Psoas muscle (tissue), 8 donors: ENCODE data around the gene TAS2R16. TPM values are rescaled to one million over a fixed set of nuclear protein-coding genes. Genes with fewer than 3 reads are reported as not detected.

Source experiments
- ATAC-seq, 4 donors: fragments of 200-7000 bp; cut with Tn5 transposase; one replicate each; pipeline ENCODE4 v1.9.1; 2020; ENCODE audit warnings: moderate library complexity in 3 of 4, mild to moderate bottlenecking in 2 of 4
- DNase-seq, 2 donors: peaks; one replicate each; pipeline ENCODE4 v3.0.0-alpha.2; 2020
- H3K27ac ChIP-seq: fragments of 200-600 bp; one replicate; pipeline ENCODE4 v1.8.0; 2022
- H3K27me3 ChIP-seq, 3 donors: fragments of 200-600 bp in 1 of 3; one replicate each; pipeline versions ENCODE4 v1.6.1 to v1.8.0; 2013 to 2022; ENCODE audit warnings: low read length in 2 of 3, mild to moderate bottlenecking in 2 of 3, moderate library complexity in 1 of 3; ENCODE audit not compliant: insufficient read depth in 3 of 3
- H3K36me3 ChIP-seq, 2 donors: fragments of 200-600 bp in 1 of 2; one replicate each; pipeline versions ENCODE4 v1.6.1 to v1.8.0; 2013 to 2022; ENCODE audit warnings: low read depth in 1 of 2, mild to moderate bottlenecking in 1 of 2, moderate library complexity in 1 of 2; ENCODE audit not compliant: insufficient read depth in 1 of 2
- H3K4me1 ChIP-seq: fragments of 200-600 bp; one replicate; pipeline ENCODE4 v1.8.0; 2022
- H3K4me3 ChIP-seq: fragments of 200-600 bp; one replicate; pipeline ENCODE4 v1.8.0; 2022; ENCODE audit warnings: mild to moderate bottlenecking
- H3K9me3 ChIP-seq: fragments of 200-600 bp; one replicate; pipeline ENCODE4 v1.8.0; 2022
- CTCF ChIP-seq: fragments of 200-600 bp; IDR thresholded peaks from one replicate; pipeline ENCODE4 v1.8.0; 2022; ENCODE audit warnings: antibody characterized with exemption
- WGBS, 3 donors: extraction: QIAGEN DNeasy Blood & Tissue Kit; methylation state at CpG; one replicate each; pipeline versions ENCODE4 v1.1.6 to v1.1.7; 2013; 5-methylcytosine and 5-hydroxymethylcytosine counted together
- intact Hi-C, 2 donors: fragments of 100-400 bp; cut with DNase I; formaldehyde crosslinking; loops; one replicate each; pipeline versions ENCODE4 v1.11.0 to v1.14.2; 2022
- polyA plus RNA-seq, 3 donors: library from polyadenylated mRNA; stranded (reverse); fragments of 200-250 nt; gene quantifications; one replicate each; pipeline ENCODE4 v1.2.3, GENCODE V29; 2013
- total RNA-seq, 4 donors: library from RNA; stranded (reverse); fragmentation: NEBNext Ultra II Directional in 2 of 4; extraction: Animal tissue kit (Norgen Biotek cat#: 25700) in 2 of 4; gene quantifications; one replicate each; pipeline versions ENCODE4 v1.2.1 to v1.2.4, GENCODE V29; 2021 to 2023
- donor health status: healthy with polysubstance abuse.
- donor health status: DM: no; HTN: no; CAD: no; lungs with moderate emphysema.
- donor health status: Bipolar disorder and iron deficiency.
- donor health status: healthy.
- donor health status: DM: yes; HTN: yes; CAD: no.
- donor health status: DM: no; HTN: no; CAD: no.
- donor health status: DM: no; HTN: no; CAD: no.
- donor health status: DM: yes; HTN: yes; CAD: no.

Gene TAS2R16
- total and polyA plus RNA-seq, 7 donors = not detected

- ATAC-seq = no peak
Measured at GRCh38 chr7:123030631-123031030, 35.1 kb upstream of the TAS2R16 start.

GRCh38 chr7:123028339-123028738 is 32.8 kb upstream of the TAS2R16 start:
- H3K36me3 ChIP-seq = no peaks in the 10 kb centered on the region
- ATAC-seq = no peak
- DNase-seq = no peak
- no peaks in the 10 kb centered on the region for H3K4me1 ChIP-seq
- intact Hi-C loops = no loop called here
- no peak overlapping the region for H3K27ac ChIP-seq
- no peak overlapping the region for H3K4me3 ChIP-seq
- 52 to 67% (median 63%) methylated on average over 3 of the region's 3 CpGs for WGBS, 3 donors
- no peaks in the 10 kb centered on the region for H3K27me3 ChIP-seq
- H3K9me3 ChIP-seq = no peaks in the 10 kb centered on the region
- no peak for TF ChIP-seq CTCF

More at GRCh38 chr7:123030631-123031030, 35.1 kb upstream of the TAS2R16 start:
- no peak for TF ChIP-seq CTCF
- H3K9me3 ChIP-seq = no peaks in the 10 kb centered on the region
- H3K27ac ChIP-seq = no peak overlapping the region
- no peaks in the 10 kb centered on the region for H3K27me3 ChIP-seq
- 84 to 91% (median 88%) methylated on average over 4 of the region's 4 CpGs for WGBS, 3 donors
- no peak for DNase-seq
- H3K36me3 ChIP-seq = no peaks in the 10 kb centered on the region
- intact Hi-C loops = no loop called here
- no peaks in the 10 kb centered on the region for H3K4me1 ChIP-seq
- H3K4me3 ChIP-seq = no peak overlapping the region

- Histone ChIP-seq H3K4me1 (no peaks in the 10 kb centered on the region), H3K36me3 (no peaks in the 10 kb centered on the region), H3K9me3 (no peaks in the 10 kb centered on the region), H3K27me3 (no peaks in the 10 kb centered on the region), H3K4me3 (no peak overlapping the region), H3K27ac (no peak overlapping the region)
- ATAC-seq = no peak
- no peak for TF ChIP-seq CTCF
- WGBS, 3 donors = 62 to 76% (median 76%) methylated on average over 2 of the region's 2 CpGs
- intact Hi-C loops = no loop called here
- DNase-seq = no peak
Measured at GRCh38 chr7:123026251-123026650, 30.8 kb upstream of the TAS2R16 start.

- no peak for TF ChIP-seq CTCF
- ATAC-seq (no peak), DNase-seq (no peak)
- no peaks in the 10 kb centered on the region for H3K36me3 ChIP-seq
- WGBS, 3 donors = 59 to 66% (median 64%) methylated on average over 3 of the region's 3 CpGs
- no peak overlapping the region for H3K27ac ChIP-seq
- H3K27me3 ChIP-seq = no peaks in the 10 kb centered on the region
- intact Hi-C loops = no loop called here
- H3K9me3 ChIP-seq = no peaks in the 10 kb centered on the region
- no peak overlapping the region for H3K4me3 ChIP-seq
- H3K4me1 ChIP-seq = no peaks in the 10 kb centered on the region
Measured at GRCh38 chr7:123024989-123025758, 29.7 kb upstream of the TAS2R16 start.

- Histone ChIP-seq H3K4me1 (no peaks in the 10 kb centered on the region), H3K27ac (no peak overlapping the region), H3K27me3 (no peaks in the 10 kb centered on the region), H3K4me3 (no peak overlapping the region), H3K36me3 (no peaks in the 10 kb centered on the region), H3K9me3 (no peaks in the 10 kb centered on the region)
- intact Hi-C loops = no loop called here
- ATAC-seq = no peak
- TF ChIP-seq CTCF = no peak
- no peak for DNase-seq
Measured at GRCh38 chr7:123023126-123023525, 27.6 kb upstream of the TAS2R16 start.
